Stimulated activated CD8-positive, alpha-beta memory T cell treated with anti-CD3 and anti-CD28 coated beads, Interleukin-2, amount 100 ng/mL, for 48 hours (primary cell): Measurements from ENCODE around the gene DCDC1.
"Not testable (repeated sequence)": the region's sequence is repeated elsewhere in the genome, so short reads cannot be mapped to it uniquely, and the experiment has no call there.

Source experiments
- DNase-seq, 2 donors: peaks; one replicate each; pipeline ENCODE4 v3.0.0-alpha.2; 2020; ENCODE audit warnings: low read depth in 2 of 2

DCDC1 gene

DNA sequence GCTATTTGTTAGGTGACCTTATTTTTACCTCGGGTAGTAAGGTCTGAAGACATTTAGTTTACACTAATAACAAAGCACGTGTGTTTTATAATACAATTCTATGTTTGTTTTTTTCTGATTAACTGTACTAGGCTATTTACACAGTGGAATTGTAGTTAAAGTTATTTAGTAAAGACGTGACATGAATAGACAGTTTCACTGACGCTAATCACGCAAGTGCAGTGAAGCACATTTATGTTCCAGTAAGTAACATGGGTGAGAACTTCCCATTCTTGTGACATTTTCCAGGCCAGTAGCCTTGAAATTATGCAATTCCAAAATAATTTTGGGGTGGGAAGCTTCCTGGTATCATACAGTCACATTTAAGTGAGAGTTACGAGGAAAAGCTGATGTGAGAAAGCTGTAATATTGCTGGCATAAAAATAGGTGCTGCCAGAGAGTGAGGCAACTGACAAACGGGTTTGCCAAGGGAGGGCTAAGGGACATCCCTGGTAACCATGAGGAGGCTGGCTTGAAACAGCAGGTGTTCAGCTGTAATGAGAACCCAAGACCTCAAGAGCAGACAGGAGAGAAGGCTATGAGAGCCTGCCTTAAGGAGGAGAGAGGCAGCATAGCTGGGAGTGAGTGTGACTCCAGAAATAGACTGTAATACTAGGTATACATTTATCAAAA lies 378.8 kb downstream of the DCDC1 start:
- no peak for DNase-seq

DNA sequence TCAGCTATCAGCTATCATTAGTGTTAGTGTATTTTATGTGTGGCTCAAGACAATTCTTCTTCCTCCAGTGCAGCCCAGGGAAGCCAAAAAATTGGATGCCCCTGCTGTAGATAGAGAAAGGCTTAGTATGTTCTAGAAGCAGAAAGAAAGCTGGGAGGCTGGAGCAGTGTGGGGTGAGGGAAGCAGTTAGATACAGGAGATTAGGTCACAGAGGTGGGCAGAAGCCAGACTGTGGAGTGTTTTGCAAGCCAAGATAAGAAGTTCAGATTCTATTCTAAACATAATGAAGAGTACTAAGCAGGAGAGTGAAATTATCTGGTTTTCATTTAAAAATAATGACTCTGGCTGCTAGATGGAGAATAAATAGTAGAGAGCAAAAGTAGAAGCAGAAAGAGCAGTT lies 381.7 kb downstream of the DCDC1 start:
- DNase-seq, result no peak

DNA sequence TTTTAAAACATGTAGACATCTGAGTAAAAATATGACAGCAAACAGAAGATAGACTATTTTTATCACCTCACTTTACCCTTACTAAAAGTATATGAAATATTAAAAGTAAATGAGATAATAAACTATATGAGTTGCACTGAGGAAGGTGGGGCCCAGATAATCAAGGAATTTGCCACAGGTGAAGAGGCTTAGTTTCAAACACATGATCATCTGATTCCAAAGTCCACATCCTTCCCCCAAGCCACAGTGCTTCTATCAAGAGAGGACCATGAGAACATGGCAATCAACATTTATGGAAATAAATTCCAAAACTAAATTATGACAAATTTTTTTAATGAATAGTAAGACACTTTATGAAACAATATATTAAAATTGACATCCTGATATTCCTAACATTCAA lies 384.0 kb downstream of the DCDC1 start:
- DNase-seq, result no peak

DNA sequence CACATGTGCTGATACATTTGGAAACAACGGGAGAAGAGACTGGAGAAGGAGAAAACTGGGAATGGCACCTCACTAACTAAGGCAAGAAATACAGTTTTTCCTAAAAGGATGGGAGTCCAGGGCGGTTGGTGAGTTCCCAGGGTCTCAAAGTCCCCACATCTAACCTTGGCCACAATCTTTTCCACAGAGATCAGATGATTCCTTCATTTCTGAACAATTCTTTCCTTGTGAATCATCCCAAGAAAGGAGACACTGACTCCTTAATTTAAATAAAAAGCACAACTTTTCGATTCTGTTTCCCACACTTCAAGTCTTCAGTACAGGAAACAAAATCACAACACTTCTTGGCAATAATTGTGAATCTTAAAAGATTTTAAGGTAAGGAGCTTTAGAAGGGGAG lies 384.7 kb downstream of the DCDC1 start:
- DNase-seq, result no peak

DNA sequence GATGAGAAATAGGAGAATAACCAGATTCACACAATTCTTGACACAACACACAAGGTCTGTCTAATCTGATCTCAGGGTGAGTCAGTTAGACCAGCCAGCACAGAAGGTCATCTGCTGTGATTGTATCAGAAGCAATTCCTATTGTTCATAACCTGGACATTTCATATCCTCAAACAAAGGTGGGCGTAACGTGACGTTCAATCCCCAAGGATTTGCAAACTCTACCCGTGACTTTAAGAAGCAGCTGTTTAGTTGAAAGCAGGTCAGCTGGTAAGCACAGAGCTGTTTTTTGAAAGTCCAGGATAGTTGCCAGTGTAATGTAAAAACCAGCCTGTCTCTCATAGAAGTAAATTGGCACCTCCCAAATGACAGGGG lies 385.1 kb downstream of the DCDC1 start:
- no peak for DNase-seq

DNA sequence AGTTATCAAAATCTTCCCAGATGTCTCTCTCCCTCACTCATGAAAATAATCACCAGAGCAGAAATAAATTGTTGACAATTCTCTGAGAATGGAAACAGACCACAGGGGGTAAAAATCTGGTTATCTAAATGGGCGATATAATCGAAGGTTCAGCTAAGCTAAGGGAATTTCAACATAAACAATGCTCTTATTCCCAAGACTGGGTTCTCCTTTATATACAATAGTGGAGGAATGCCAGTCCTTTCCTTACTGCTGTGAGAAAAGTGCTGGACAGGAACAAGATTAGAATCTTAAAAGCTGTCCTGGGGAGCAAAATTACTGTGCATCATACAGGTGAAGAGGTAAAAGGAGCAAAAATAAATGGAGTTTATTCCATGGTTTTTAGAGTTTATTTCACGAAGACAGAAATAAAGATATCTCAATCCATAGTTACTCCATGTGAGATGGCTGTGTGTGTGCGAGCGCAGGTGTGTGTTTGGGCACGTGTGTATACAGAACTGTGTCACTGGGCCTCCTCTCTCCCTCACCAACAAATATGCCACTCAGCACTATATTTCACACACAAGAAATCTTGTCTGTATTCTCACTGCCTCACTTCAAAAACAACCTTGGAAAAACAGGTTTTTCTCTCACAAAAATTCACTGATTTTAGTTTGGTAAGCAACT lies 385.6 kb downstream of the DCDC1 start:
- no peak for DNase-seq

DNA sequence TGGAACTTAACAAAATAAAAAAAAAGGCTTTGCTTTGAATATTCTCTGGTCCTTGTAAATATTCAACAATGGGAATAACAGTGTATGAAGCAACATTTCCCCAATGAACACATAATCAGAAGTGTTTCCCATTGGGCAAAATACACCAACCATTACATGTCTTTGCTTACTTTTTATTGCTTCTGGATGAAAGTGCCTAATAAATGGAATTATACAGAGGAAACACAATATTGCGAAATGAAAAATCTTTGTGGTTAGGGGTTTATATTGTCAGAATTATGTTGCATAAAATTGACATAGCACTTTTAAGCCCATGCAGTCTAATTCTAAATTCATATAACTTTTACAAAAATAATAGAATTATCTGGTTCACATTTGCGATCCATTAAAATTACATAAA lies 386.4 kb downstream of the DCDC1 start:
- DNase-seq, result no peak

DNA sequence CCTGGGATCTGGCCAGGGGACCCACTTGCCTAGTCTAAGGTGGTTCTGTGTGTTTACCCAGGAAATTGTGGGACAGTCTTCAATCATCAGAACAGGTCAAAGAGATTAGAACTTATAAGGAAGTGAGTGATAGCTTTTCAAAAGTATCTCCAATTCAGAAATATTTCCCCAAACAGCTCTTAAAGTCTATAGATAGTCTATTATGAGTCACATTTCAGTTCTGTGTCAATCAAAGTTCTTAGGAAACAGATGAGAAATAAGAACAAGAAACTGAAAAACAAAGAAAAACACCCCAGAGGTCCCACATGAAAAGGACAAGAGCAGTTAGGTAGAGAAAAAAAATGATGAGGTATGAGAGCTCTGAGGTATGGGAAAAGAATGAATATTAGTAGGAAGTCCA lies 402.0 kb downstream of the DCDC1 start:
- DNase-seq, result no peak

DNA sequence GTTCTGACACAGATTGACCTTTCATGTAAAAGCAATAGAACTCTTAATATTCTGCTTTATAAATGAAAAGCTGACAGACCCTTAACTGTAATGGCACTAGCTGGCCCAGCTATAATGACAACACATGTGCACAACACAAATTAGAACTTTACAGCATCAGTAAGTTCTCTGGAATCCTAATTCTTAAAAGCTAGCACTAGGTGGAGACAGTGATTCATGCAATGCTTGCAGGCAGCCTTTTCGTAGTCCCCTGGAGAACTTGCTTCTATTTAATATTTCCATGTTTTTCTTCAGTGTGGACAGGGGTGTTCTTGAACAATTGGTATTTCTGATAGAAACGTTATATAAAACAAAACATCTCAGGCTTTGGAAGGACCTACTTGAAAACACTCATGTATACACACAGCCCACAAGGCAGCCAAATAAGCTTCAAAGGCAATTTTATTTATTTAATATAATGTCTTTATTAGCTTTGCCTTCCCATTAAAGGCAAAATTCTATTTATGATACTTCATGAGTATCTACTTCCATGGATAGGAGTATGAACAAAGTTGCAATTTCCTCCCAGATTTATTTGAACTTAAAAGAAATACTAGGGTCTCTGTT lies 409.0 kb downstream of the DCDC1 start:
- DNase-seq, result no peak

DNA sequence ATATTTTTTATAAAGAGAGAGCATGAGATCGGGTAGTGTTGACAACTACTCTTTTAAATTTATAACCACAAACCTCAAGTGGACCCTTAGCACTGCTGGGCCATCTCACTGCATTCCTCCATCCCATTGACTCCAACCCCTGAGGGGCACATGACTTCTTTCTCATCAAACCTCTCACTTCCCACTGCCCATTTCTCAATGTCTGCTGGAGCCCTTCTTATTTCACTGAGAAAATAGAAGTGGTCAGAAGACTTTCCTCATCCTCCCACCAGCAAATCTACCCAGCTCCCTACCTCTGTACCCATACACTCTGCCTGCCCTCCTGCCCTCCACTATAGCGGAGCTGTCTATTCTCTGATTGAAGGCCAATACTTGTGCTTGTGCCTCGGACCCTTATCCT lies 412.8 kb downstream of the DCDC1 start:
- DNase-seq, result no peak

DNA sequence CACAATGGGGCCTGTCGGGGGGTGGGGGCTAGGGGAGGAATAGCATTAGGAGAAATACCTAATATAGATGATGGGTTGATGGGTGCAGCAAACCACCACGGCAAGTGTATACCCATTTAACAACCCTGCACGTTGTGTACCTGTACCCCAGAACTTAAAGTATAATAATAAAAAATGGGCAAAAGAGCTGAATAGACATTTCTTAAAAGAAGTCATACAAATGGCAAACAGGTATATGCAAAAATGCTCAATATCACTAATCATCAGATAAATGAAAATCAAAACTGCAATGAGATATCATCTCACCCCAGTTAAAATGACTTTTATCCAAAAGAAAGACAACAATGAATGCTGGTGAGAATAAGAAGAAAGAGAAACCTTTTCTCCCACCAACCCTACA lies 419.7 kb downstream of the DCDC1 start:
- DNase-seq, result no peak

DNA sequence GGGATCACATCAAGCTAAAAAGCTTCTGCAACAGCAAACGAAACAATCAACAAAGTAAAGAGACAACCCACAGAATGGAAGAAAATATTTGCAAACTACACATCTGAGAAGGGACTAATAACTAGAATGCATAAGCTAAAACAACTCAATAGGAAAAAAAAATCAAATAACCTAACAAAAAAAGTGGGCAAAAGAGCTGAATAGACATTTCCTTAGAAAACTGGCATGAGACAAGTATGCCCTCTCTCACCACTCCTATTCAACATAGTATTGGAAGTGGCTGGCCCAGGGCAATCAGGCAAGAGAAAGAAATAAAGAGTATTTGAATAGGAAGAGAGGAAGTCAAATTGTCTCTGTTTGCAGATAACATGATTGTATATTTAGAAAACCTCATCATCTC lies 421.8 kb downstream of the DCDC1 start:
- not testable (repeated sequence) for DNase-seq

DNA sequence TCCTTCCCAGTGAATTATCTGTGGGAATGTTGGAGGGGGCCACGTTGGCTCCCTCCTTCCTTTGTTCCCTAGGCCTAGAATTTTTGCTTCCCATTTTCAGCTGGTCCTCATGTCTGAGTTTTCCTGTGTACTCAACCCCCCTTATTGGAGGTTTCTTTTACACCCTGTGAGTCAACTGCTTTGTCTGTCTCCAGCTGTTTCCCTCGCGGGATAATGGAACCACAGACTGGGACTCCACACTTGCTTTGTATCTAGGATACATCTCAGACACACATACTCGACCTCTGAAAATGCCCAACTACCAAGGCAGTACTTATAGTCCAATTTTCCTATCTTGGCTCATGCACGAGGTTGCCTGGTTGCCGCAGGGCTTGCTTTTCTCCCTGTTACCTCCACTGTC lies 430.7 kb downstream of the DCDC1 start:
- DNase-seq, result no peak

DNA sequence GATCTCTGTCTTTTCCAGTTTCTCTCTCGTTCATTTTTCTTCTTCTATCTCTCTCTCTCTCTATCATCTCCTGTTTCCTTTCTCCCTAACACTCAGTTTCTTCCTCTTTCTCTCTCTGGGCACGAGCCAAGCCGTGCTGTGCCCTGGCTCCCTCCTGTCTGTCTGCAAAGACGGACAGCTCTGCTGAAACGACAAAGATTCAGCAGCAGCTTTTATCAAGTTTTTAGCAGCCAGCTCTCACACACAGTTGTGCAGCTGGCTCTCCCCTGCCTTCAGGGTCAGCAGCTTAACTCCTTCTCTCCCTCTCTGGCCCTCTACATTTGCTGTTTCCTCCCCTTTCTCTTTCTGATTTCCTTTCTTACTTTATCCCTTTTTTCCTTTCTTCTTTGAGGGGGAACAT lies 431.4 kb downstream of the DCDC1 start:
- DNase-seq, result no peak

DNA sequence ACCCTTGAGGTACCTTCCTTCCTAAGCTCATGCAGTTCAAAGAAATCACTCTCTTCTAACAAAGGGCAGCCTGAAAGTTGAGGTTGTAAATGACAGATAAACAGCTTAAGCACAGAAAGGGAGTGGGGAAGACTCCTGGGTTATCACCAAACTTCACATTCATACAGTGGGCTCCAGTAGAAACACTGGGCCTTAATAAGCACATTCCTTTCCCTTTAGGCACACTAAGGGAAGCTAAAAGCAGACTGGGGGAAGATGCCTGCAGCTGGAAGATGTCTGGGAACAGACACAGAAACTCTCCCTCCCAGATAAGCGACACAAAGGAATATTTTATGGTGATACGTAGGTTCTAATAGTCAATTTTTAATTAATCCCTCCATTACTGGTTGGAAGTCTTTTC lies 433.0 kb downstream of the DCDC1 start:
- DNase-seq, result no peak

DNA sequence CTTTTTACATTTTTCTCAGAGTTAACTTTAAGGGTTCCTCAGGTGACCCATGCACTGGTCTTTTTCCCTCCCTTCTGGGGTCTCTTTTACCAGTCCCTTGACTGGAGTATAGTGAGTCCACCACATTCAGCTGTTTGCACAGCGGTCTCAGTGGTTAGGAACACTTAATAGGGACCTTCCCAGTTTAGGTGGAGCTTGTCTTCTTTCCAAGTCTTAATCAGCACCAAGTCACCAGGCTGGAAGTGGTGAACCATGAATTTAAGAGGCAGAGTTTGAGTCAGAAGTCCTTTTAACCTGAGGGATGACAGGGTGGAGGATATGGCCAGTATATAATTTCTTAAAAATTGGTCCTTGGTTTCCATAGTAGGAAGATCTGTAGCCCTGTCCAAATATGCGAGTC lies 433.7 kb downstream of the DCDC1 start:
- DNase-seq, result no peak

DNA sequence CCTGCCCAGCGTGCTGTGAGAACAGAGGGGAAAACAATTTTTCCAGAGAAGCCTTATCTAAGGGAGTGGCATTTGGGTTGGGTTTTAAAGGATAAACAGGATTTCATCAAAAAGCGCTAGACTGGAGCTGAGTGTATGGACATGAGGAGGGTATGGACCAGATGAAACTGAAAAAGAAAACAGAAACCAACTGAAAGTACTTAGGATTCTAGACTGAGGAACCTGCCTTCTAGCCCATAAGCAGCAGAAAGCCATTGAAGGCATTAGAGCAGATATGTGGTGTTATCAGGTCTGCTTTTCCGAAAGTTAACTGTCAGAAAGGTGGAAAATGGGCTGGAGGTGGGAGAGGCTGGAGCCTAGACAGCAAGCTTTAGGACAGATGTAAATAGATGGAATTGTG lies 443.4 kb downstream of the DCDC1 start:
- no peak for DNase-seq

DNA sequence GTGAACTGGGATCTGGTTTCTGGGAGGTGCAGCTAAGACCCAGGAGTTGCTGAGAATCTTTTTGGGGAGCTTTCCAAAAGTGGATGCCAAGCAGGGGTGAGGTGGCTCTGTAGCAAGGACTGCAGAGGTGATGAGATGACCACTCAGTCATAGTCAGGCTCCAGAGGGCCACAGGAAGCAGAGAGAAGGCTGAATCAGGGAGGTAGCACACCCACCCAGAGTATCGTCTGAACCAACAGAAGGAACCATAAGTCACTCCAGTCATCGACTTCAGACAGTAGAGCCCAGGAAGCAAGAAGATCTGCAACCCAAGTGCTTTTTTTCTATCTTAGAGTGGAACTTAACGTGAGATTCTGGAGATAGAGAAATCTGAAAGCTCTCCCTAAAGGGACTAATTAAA lies 447.7 kb downstream of the DCDC1 start:
- no peak for DNase-seq

DNA sequence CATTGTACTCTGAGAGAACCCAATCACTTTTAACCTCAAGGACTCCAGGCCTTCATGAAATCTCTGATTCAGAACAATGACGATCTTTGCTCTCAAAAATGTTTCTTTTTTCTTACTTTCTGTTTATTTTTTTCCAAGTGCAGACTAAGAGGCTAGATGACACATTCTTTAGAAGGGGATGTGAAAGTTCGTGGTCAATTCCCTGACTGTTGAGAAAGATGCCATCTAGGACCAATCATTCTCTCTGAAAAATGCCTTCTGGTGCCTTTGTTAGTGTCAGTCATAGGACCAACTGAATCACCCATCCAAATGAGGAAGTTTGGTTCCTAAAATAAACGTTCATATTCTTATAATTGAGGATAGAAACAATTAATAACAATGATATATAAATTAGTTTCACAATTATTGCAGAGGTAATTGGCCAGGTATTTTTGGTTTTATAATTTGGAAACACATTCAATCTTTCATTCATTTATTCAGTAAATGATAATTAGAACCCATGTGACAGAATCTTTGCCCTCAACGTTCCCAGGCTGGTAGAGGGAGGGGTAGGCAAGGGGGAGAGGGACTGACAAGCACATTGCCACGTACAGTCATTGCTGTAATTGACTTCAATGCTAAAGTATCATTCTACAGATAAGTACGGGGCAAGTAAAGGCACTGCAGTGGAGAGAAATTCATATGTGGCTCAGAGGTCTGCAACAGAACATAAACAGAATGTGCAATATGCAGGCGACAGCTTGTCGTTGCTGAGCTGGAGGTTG lies 450.0 kb downstream of the DCDC1 start:
- no peak for DNase-seq

DNA sequence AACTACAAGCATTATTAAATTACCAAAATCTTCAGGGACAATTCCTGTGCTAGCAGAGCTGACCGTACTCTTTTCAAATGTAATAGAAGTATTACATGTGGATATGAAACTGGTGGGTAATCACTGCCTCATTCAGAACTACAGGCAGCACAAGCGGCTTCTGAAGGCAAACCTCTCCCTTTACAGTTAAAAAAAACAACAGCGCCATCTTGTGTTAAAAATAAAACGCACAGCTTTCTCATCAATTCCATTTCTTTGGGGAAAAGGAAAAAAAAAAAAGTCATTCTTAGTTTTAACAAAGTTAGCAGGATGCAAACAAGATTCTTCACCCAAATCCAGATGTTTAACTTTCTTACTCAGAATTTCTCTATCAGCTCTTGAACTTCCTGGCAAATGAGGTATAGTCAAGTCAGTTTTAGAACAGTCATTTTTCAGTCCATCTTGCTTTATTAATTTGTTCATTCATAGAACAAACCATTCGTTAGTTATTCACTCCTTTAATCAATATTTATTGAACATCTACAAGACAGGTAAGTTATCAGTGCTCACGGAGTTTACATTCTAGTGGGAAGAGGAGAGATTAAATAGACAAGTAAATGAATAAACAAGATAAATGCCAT lies 451.6 kb downstream of the DCDC1 start:
- DNase-seq, result no peak

DNA sequence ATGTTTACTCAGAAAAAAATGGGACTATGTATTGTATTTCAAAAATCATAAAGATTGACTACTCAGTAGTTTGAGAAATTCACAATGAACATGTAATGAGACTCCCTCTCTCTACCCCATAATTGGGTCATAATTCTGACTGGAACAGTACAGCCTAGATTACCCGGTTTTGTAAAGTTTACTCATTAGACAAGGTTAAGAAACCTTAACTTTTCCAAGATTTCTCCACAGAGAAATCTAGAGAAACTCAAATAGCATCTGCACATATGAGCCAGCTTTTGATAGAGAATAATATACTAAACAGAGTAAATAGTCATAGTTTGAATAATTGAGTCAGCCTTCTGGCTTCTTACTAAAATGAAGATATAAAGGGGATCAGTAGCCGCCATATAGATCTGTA lies 452.3 kb downstream of the DCDC1 start:
- no peak for DNase-seq

DNA sequence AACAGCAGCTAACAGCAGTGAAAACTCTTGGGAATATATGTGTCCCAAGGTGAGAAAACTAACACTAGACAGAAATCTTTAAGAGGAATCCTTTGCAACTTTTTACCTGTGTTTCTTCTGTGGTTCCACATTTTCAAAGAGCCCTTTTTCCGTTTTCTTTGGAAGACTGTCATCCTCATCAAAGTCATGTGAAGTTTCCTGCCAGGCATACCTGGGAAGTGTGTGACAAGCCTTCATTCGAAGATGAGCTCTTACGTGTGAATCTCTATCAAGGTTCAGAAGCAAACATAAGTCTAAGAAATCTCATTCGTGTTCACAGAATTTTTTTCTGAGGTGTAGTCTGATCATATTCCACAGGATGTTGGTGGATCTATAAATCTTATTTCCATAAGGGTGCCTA lies 452.8 kb downstream of the DCDC1 start:
- DNase-seq, result no peak
